Endothelial cell (in vitro differentiated cells): ENCODE results near the gene GTPBP10. TPM values are rescaled to one million over a fixed set of nuclear protein-coding genes. Genes with fewer than 3 reads are reported as not detected.

Experiments
- DNase-seq: peaks from one replicate; pipeline ENCODE4 v3.0.0; 2021; ENCODE audit warnings: low spot score
- H3K27ac Mint-ChIP-seq: one replicate; pipeline ENCODE4 v1.8.0; 2021; ENCODE audit warnings: mixed read lengths, inconsistent platforms; ENCODE audit not compliant: unreplicated experiment
- H3K27me3 Mint-ChIP-seq: one replicate; pipeline ENCODE4 v1.8.0; 2021; ENCODE audit warnings: mild to moderate bottlenecking, moderate library complexity, mixed read lengths, inconsistent platforms; ENCODE audit not compliant: unreplicated experiment
- H3K36me3 Mint-ChIP-seq: one replicate; pipeline ENCODE4 v1.8.0; 2021; ENCODE audit warnings: mild to moderate bottlenecking, low read depth, mixed read lengths, inconsistent platforms; ENCODE audit not compliant: unreplicated experiment
- H3K4me1 Mint-ChIP-seq: one replicate; pipeline ENCODE4 v1.8.0; 2021; ENCODE audit warnings: mild to moderate bottlenecking, mixed read lengths, inconsistent platforms; ENCODE audit not compliant: unreplicated experiment
- H3K4me3 Mint-ChIP-seq: one replicate; pipeline ENCODE4 v1.8.0; 2021; ENCODE audit warnings: mild to moderate bottlenecking, mixed read lengths, inconsistent platforms; ENCODE audit not compliant: unreplicated experiment
- H3K9me3 Mint-ChIP-seq: one replicate; pipeline ENCODE4 v1.8.0; 2021; ENCODE audit warnings: mixed read lengths, inconsistent platforms; ENCODE audit not compliant: unreplicated experiment
- total RNA-seq: library from RNA; stranded (reverse); fragmentation: NEBNext Ultra II Directional; extraction: Animal tissue kit (Norgen Biotek cat#: 25700); gene quantifications from one replicate; pipeline ENCODE4 v1.2.1, GENCODE V29; 2021; ENCODE audit not compliant: unreplicated experiment
- TF ChIP-seq, protein P1 (sequence below): fragments of 200-600 bp; sonication (generic); IDR thresholded peaks from one replicate; pipeline ENCODE4 v1.5.0; 2021; ENCODE audit warnings: antibody characterized with exemption; ENCODE audit not compliant: unreplicated experiment

Gene GTPBP10
- total RNA-seq, 1 donor from 2014 or later = 21.6 TPM

DNA sequence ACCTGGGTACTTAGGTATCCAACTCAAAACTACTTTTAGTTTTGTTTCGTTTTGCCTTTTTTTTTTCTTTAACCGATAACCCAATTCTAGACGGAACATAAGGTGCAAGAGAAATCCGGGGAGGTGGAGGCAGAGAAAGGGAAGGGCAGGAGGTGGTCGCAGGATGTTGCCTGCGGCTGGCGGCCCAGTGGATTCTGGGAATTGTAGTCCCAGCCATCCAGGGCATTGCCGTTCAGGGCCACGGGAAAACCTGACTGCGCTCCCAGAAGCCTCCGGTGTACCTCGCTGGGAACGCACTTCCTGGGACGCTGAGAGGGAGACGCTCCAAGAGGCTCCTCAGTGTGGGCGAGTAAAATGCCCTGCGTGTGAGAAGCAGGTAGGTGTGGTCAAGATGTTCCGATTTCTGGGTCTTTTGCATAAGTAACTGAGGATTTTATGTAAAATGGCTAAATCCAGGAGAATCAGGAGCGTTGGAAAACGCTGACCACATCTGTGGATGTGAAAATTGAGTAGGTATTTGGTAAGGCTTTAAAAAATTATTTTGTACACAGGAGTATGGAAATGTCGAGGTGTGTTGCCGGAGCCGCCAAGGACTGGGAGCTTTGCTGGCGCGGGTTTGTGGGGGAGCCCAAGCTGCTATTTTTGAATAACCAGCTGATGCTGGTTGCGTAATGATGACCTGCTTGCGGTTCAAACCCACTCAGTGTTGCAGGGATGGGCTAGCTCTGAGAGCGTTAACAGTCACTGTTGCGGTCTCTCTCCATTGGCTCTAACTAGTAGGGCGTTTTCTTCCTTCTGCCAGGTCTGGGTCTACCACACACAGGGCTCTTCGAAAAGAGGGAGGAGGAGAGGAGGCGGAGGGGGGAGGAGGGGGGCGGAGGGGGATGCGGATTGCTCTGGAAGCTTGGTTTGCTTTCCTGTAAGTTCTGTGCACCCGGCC lies 56.9 kb downstream of the GTPBP10 start, which contains the start of gene CLDN12:
Gene CLDN12, plus strand, starts transcription at position 288 of the 940 bp plus-strand sequence. CDS start 9,216 bp downstream, outside the sequence.
- H3K4me3 Mint-ChIP-seq = peak within 1 kb of the TSS; percentile 96
- peaks cover 3% of the 10 kb centered on the region for H3K4me1 Mint-ChIP-seq
- peak; percentile 72 for DNase-seq
- TF ChIP-seq, protein P1, sequence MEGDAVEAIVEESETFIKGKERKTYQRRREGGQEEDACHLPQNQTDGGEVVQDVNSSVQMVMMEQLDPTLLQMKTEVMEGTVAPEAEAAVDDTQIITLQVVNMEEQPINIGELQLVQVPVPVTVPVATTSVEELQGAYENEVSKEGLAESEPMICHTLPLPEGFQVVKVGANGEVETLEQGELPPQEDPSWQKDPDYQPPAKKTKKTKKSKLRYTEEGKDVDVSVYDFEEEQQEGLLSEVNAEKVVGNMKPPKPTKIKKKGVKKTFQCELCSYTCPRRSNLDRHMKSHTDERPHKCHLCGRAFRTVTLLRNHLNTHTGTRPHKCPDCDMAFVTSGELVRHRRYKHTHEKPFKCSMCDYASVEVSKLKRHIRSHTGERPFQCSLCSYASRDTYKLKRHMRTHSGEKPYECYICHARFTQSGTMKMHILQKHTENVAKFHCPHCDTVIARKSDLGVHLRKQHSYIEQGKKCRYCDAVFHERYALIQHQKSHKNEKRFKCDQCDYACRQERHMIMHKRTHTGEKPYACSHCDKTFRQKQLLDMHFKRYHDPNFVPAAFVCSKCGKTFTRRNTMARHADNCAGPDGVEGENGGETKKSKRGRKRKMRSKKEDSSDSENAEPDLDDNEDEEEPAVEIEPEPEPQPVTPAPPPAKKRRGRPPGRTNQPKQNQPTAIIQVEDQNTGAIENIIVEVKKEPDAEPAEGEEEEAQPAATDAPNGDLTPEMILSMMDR = no peak
- no peaks in the 10 kb centered on the region for H3K27me3 Mint-ChIP-seq
- H3K27ac Mint-ChIP-seq = peak within 1 kb of the TSS; percentile 90
- no peaks in the 10 kb centered on the region for H3K9me3 Mint-ChIP-seq
- H3K36me3 Mint-ChIP-seq = peaks cover 6% of the 10 kb centered on the region

DNA sequence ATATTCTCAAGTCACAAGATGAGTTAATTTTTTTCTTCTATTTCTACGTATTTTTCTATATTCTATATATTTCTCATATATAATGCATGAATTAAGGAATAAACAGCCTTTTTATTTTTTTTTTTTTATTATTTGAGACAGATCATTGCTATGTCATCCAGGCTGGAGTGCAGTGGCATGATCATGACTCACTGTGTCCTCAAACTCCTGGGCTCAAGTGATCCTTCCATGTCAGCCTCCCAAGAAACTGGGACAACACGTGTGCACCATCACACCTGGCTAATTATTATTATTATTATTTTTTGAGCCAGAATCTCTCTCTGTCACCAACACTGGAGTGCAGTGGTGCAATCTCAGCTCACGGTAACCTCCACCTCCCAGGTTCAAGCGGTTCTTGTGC lies 58.3 kb downstream of the GTPBP10 start:
- TF ChIP-seq, protein P1 = no peak
- peak overlapping the region; percentile 96 for H3K4me3 Mint-ChIP-seq
- H3K4me1 Mint-ChIP-seq = peaks cover 3% of the 10 kb centered on the region
- DNase-seq = no peak
- H3K36me3 Mint-ChIP-seq = peaks cover 6% of the 10 kb centered on the region
- no peak overlapping the region for H3K27ac Mint-ChIP-seq
- no peaks in the 10 kb centered on the region for H3K27me3 Mint-ChIP-seq
- H3K9me3 Mint-ChIP-seq = no peaks in the 10 kb centered on the region

DNA sequence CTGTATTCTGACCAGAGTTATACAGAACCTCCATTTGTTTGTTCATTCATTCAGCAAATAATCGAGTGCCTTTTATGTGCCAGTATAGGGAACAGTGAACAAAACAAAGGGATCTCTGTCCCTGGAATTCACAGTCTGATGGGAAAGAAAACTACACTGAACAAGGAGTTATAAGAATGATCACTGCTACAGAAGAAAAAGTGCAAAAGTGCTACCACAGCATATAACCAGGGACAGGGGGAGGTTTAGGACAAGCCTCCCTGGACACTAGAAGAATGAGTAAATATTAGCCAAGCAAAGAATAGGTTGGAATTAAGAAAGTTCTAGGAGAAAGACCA lies 60.9 kb downstream of the GTPBP10 start:
- Mint-ChIP-seq H3K36me3 (peaks cover 6% of the 10 kb centered on the region), H3K27me3 (no peaks in the 10 kb centered on the region), H3K9me3 (no peaks in the 10 kb centered on the region), H3K4me3 (no peak overlapping the region), H3K4me1 (peaks cover 3% of the 10 kb centered on the region), H3K27ac (no peak overlapping the region)
- TF ChIP-seq, protein P1 = no peak
- DNase-seq = no peak

DNA sequence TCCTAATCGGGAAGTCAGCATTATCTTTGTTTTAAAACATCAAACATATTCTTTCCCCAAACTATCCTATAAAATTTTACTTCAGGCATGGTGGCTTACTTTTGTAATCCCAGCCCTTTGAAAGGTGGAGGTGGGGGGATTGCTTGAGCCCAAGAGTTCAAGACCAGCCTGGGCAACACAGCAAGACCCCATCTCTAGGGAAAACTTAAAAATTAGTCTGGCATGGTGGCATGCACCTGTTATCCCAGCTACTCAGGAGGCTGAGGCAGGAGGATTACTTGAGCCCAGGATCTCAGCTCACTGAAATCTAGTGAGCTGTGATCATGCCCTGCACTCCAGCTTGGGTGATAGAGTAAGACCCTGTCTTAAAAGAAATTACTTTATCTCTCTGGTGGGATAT lies 61.6 kb downstream of the GTPBP10 start:
- TF ChIP-seq, protein P1 = no peak
- Mint-ChIP-seq H3K36me3 (peaks cover 10% of the 10 kb centered on the region), H3K4me3 (no peak overlapping the region), H3K4me1 (peaks cover 3% of the 10 kb centered on the region), H3K27me3 (no peaks in the 10 kb centered on the region), H3K9me3 (no peaks in the 10 kb centered on the region), H3K27ac (no peak overlapping the region)
- DNase-seq = no peak

DNA sequence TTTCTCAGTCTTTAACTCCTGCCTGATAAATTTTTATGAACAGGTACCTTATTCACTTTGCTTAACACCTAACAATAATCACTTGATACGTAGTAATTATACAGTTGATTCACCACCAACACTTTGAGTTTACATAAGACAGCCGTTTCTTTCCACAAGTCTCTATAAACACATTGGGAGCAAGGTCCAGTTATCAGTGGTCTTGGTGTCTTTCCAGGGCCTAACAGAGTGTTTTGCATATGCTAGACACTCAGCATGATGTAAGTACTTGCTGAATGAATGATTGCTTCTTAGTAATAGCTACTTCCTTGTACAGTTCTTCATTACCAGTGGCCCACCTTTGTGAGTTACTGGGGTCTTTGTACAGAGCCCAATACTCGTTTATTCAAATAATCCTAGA lies 63.2 kb downstream of the GTPBP10 start:
- TF ChIP-seq, protein P1 = no peak
- Mint-ChIP-seq H3K36me3 (peaks cover 12% of the 10 kb centered on the region), H3K27ac (no peak overlapping the region), H3K4me1 (no peaks in the 10 kb centered on the region), H3K9me3 (no peaks in the 10 kb centered on the region), H3K27me3 (no peaks in the 10 kb centered on the region), H3K4me3 (no peak overlapping the region)
- DNase-seq = no peak
